NCI-H1105 treated with DMSO at 0.1 percent for 48 hours (cell line): ENCODE measurements around the gene RRH.
"Not testable (repeated sequence)": the region's sequence is repeated elsewhere in the genome, so short reads cannot be mapped to it uniquely, and the experiment has no call there.

Source experiments
- DNase-seq: peaks from one replicate; lab custom pipeline; 2025; lab: John Stamatoyannopoulos, UW

Gene RRH

GRCh38 chr4:109827672-109828071, at the start of gene RRH:
TSS of gene RRH (plus strand) at chr4:109827972. CDS start at chr4:109828028, 56 bp downstream.
- DNase-seq = no peak

- not testable (repeated sequence) for DNase-seq
Observed at GRCh38 chr4:109782092-109782491, 45.7 kb upstream of the RRH start.

GRCh38 chr4:109786846-109787245, 40.9 kb upstream of the RRH start:
- no peak for DNase-seq

GRCh38 chr4:109787807-109788206, 40.0 kb upstream of the RRH start:
- no peak for DNase-seq

- no peak for DNase-seq
Observed at GRCh38 chr4:109795059-109795458, 32.7 kb upstream of the RRH start.

DNA sequence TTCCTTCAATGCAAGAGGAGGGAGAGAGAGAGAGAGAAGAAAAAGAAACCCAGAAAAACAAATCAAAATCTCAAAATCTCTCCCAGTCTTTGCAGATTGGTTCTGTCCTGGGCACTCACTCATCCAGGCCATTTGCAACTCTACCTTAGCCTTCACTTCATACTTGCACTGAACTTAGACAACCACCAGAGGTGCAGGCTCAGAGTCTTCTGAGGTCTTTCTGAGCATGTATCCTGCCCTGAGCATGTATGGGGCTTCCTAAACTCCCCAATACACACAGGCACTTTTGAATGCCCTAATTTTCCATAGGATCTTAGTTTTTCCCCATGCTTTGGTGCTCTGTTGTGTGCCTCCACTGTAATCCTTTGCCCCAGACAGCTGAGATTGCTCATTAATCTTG, 28.9 kb upstream of the RRH start:
- no peak for DNase-seq

GRCh38 chr4:109801099-109801789, 26.5 kb upstream of the RRH start:
- DNase-seq = no peak

- no peak for DNase-seq
Observed at GRCh38 chr4:109801895-109802319, 25.9 kb upstream of the RRH start, which contains the start of gene CFI. TSS of gene CFI (minus strand) at chr4:109801999. CDS start at chr4:109801971, 28 bp downstream.

- DNase-seq = peak; percentile 28
Observed at GRCh38 chr4:109803924-109804571, 23.7 kb upstream of the RRH start.

DNA sequence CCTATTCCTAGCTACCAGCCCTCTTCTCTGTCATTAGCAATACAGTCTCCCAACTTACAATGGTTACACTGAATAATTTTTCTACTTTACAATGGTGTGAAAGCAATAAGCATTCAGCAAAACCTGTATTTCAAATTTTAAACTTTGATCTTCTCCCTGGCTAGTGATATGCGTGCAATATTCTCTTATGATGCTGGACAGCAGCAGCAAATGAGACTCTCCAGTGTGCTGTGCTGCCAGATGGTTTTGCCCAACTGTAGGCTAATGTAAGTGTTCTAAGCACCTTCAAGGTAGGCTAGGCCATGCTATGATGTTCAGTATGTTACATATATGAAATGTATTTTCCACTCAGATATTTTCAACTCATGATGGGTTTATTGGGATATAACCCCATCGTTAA, 18.1 kb upstream of the RRH start:
- no peak for DNase-seq

GRCh38 chr4:109810552-109811387, 17.0 kb upstream of the RRH start:
- DNase-seq = no peak

DNA sequence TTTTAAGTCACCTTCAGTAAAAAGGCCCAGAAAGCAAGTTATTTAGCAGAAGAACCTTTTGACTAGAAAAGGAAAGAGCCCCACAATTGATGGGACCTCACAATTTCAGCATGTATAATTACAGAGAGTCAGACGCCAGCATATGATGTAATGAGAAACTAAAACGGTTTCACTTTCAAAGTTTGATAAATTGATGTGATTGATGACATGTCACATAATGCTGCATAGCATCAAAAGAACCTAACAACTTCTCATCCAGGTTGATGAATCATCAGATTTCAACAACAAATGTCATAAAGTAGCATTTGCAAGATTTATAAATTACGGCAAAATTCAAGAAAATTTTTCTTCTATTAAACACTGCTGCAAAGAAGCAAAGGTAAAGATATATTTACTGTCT, 16.1 kb upstream of the RRH start:
- DNase-seq = no peak

DNA sequence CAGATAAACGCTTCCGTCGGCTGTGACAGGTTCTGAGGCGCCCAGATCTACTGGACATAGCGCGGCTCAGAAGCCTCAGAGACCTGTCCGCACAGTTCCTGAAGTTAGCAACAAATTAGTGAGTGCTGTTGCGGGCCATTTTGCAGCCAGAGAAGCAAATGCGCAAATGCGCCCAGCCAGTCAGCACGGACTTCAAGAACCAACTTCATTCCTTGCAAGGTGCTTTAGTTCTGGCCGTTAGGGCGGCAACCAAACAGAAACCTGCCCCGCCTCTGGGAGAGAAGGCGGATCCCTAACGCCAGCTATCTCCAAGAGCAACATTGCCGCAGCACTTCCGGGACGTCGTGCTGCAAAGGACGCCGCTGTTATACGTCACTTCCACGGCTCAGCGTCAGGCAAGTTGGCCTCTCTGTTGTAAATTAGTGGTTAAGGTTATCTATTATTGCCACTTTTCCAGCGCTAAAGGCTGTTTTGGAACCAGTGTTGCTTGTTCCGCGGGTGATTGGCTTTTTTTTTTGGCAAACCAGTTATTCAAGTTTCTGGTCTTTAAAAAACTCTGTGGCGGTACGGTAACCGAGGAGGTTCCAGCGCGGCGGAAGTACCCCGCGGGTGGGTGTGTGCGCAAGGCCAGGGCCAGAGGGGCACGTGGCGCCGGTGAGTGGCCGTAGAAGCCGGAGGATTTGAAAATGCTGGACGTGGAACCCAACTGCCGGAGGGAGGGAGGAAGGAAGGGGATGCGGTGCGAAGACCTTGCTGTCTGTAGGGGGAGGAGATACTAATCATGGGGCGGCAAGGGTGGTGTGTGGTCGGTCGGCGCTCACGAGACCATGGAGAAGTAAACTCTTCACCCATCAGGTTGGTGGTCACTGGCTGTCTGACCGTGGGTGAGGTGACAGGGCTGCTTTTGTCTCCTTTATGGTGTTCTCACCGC, 12.4 kb upstream of the RRH start, which contains the start of gene GAR1:
Gene GAR1 (plus strand): TSS at position 612 of the 931 bp plus-strand sequence. CDS start 403 bp downstream, outside the sequence.
- DNase-seq = peak; percentile 84

GRCh38 chr4:109816082-109816442, 11.7 kb upstream of the RRH start:
- DNase-seq = no peak

GRCh38 chr4:109816894-109817293, 10.9 kb upstream of the RRH start:
- DNase-seq = no peak

DNA sequence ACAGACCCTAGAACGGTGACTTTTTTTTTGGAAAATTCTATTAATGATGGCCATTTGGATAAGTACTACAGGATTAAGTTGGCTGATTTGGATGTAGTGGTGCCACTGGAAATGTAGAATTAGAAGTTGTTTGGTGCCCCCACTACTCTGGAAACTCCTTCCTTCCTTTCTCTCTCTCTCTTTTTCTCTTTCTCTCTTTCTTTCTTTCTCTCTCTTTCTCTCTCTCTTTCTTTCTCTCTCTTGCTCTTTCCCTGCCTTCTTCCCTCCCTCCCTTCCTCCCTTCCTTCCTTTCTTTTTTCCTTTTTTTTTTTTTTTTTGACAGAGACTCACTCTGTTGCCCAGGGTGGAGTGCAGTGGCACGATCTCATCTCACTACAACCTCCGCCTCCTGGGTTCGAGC, 9.5 kb upstream of the RRH start:
- no peak for DNase-seq

DNA sequence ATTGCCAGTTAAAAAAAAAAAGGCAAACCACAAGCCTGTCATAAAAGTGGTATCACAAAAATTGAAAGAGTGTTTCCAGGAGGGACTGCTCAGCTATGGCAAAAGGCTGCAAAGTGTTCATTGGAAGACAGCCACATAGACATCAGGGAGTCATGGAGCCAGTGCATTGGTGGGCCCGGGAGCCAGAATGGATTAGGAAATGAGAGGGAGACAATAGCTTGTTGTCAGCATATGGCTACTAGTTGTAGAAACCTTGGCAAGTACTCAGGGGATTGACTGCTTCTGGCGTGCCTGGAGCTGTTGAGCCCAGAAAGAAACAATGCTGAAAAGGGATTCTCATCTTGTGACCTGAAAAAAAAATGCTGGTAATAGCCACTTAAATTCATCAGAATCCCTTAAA, 7.2 kb upstream of the RRH start:
- DNase-seq = no peak

GRCh38 chr4:109821185-109821584, 6.6 kb upstream of the RRH start:
- no peak for DNase-seq

- DNase-seq = peak; percentile 1
Observed at GRCh38 chr4:109826719-109827118, 1.1 kb upstream of the RRH start.

GRCh38 chr4:109833756-109834155, 6.0 kb downstream of the RRH start:
- no peak for DNase-seq

DNA sequence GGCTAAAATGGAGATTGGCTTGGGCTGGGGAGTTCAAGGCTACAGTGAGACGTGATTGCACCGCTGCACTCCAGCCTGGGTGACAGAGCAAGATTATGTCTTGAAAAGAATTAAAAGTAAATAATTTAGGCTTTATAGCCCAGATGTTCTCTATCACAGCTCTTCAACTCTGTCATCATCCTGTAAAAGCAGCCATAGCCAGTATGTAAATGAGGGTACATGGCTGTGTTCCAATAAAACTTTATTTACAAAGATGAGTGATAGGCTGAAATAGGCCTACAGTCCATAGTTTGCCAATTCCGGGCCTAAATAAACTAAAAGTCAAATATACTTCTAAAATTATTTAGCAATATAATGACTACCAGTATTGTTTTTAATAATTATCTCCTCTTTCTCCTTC, 9.2 kb downstream of the RRH start:
- DNase-seq = no peak
